NCI-H526 (cell line): ENCODE measurements around the gene INAVA.

Source experiments
- DNase-seq, 2 experiments: peaks; one replicate each; lab custom pipeline; 2025; lab: John Stamatoyannopoulos, UW

Gene INAVA

DNA sequence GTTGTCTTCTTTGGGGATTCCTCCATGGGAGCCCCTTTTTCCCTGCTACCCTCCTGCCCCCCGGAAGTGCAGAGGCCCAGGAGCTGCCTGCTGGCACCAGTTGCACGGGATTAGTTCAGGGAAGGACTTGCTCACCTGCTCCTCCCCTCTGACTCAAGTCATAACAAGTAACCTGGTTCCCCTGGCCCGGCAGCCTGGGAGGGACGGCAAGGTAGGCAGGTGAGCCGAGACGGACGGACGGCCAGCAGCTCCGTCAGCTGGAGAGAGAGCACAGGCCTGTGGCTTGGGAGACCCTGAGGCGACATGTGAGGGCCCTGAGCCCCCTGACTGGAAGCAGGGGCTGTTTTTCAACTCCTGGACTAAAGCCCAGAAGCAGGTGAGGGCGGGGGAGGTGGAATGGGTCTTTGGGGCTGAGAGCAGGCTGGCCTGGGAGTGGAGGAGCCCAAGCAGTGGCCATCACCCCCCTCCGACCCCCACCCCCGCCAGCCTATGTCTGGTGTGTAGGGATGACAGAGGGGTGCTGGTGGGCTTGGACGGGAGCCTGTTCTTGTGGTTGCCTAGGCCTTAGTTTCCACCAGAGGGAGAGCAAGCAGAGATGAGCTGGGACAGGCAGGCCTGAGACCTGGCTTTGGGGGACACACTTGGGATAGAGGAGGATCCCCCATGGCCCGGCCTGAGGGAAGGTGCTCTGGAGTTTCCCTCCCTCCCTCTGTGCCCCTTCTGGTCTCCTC, at the start of gene INAVA:
Gene INAVA, plus strand, starts transcription at position 189 of the 731 bp plus-strand sequence. CDS start 3,501 bp downstream, outside the sequence.
- DNase-seq, result peak in 1 of 2 experiments; percentile 6

DNA sequence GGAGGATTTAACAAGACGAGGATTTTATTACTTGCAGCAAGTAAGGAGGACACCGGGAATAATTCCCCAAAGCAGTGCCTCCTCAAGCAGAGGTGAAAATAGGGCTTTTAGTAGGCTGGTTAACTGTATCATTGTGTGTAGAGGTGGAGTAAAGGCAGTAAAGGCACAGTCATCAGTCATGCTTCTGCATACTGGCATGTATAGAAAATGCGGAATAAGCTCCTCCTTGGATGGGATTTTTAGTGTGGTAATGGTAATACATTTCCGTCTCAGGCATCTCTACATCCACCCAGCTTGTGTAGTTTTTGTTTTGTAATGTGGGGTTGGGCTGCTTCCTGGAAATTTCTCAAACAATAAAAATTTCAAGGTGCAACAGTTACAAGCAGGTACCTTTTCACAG, 49.3 kb upstream of the INAVA start:
- DNase-seq, result no peak

DNA sequence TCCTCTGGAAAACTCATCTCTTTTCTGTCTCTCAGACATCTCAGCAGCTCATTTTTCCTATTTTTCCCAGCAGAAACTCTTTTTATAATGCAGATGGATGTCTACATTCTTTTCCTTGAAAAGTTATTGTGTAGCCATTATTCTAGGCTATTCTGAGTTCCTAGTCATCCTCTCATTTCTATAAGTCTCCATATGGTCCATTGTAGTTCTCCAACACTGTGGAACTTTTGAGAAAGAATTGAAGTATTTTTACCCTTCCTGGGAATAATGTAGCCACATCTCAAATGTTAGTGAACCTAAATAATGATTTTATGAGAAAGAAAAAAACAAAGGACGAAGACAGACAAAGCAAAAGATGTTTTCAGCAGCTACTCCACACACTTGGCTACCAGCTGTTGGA, 48.3 kb upstream of the INAVA start:
- no peak for DNase-seq

GRCh38 chr1:200849430-200849829, 45.3 kb upstream of the INAVA start:
- DNase-seq, result no peak

- DNase-seq, result no peak
Observed at GRCh38 chr1:200850554-200850953, 44.1 kb upstream of the INAVA start.

- DNase-seq, result no peak
Observed at GRCh38 chr1:200856716-200857357, 37.9 kb upstream of the INAVA start.

GRCh38 chr1:200857804-200858203, 36.9 kb upstream of the INAVA start:
- no peak for DNase-seq

DNA sequence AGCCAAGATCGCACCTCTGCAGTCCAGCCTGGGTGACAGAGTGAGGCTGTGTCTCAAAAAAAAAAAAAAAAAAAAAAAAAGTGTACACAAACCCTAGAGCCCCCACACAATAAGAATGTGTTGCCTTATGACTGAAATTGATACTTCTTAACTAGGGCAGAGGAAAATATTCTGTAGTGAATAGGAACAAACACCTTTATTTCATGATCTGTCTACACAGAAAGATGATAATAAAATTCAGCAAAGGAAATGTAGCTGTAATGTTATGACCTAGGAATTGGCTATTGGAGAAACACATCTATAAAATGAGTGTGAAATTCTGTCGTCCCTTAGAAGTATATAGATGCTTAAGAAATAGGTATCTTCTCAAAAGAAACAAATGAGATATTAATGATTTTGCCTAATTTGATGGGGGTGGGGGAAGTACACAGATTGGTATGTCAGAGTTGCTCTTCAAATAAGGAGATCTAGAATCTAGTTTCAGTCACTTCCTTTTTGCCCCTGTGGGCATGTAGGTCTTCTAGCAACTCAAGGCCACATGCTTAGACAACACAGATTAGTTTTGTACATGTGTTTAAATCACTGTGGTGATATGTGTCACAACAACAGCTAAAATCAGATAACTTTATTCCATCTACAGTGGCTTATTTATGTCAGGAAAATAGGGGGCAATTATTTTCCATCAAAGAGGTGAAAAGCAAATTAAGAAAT, 32.6 kb upstream of the INAVA start:
- DNase-seq, result no peak

- no peak for DNase-seq
Observed at GRCh38 chr1:200862713-200863415, 31.8 kb upstream of the INAVA start.

DNA sequence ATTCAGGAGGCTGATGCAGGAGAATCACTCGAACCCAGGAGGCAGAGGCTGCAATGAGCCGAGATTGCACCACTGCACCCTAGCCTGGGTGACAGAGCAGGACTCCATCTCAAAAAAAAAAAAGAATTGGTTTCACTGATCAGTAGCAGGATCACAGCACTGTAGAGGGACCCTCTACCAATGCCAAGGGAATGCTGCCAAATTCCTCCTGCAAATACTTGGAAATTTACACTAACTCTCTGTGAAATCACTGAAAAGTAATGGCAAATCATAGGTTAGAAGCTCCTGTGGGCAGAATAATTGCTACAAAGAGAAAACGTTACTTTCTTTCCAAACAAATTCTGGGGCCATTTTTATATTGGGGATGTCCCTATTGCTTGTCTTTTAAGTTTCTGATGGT, 28.6 kb upstream of the INAVA start:
- DNase-seq, result no peak

DNA sequence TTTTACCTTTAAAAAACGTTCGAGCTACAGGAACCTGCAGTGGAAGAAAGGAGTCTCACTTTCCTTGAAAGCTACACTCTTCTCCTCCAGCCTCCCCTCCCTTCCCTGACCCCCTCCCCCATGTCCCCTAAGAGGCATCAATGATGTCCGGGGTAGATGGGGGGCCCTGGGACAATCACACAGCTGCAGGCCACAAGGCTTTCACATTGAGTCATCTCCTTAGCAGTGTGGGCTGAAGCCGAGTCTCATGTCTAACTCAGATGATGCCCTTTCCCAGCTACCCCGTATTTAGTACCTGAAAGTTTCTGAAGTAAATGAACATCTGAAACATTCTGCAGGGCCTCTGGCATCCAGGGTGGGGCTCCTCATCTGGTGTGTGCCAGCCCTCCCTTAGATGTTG, 28.2 kb upstream of the INAVA start:
- DNase-seq, result no peak

GRCh38 chr1:200867018-200867811, 27.5 kb upstream of the INAVA start:
- DNase-seq, result no peak

DNA sequence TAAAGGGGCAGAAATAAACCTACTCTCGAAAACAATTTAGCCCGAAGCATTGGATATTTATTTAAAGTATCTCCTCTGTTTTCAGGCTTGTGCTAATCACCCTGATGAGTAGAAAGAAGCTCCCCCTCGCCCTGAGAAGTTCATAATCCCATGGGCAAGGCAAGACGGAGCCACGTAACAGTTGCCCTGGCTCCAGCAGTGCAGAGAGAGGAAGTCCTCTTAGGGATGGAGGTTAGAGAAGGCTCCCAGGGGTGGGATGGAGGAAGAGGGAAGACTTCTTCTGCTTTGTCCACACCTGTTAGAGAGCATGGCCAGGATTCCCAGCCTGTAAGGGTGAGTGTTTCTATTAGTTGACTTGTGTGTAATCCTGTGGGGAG, 25.3 kb upstream of the INAVA start:
- no peak for DNase-seq

- no peak for DNase-seq
Observed at GRCh38 chr1:200869753-200870391, 24.8 kb upstream of the INAVA start.

DNA sequence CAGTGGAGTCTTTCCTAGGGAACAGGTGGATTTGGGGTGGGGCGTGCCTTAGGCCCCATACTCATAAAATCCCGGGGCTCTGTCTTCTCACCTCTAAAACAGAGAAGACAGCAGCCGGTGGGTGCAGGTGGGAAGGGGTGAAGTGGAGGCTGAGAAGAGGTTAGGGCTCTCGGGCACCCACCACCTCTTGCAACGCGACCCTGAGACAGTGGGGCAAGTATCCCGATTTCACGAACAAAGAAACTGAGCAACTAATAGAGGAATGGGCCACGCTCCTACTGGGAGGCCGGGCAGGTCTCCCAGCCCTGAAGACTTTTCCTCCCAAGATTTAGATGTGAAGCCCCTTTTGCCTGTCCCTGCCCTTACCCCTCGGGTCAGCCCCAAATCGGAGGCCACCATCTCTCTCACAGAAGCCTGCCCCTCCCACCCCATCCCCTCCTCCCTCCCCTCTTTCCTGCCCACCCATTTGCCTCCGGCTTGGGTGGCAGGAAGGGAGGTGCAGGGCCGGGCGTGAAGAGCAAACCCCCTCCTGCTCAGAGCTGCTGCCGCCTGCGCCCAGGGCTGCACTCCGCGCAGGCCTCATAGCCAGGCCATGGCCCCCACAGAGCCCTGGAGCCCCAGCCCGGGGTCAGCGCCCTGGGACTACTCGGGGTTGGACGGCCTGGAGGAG, 22.1 kb upstream of the INAVA start, which contains the start of gene GPR25:
Gene GPR25, plus strand, starts transcription at position 536 of the 670 bp plus-strand sequence. Its CDS starts 57 bp downstream, at position 593.
- DNase-seq, result no peak

- peak in 1 of 2 experiments; percentile 39 for DNase-seq
Observed at GRCh38 chr1:200873116-200873670, 21.5 kb upstream of the INAVA start.

- no peak for DNase-seq
Observed at GRCh38 chr1:200873671-200874397, 20.9 kb upstream of the INAVA start.

DNA sequence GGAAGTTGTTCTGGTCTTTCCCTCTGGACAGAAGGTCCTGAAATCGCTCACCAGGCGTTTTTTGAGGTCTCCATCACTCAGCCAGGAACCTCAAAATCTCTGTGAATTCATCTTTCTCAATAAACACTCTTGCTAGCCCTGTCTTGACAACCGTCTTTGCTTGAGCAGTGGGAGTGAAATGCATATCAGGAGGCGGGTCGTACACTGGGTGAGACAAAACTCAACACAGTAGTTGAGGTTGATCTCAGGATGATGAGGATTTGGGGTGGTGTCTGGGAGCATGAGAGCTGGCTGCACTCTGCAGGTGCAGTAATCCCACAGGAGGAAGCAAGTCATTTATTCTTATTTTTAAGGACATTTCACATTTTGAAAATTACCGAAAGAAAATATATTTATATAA, 20.0 kb upstream of the INAVA start:
- no peak for DNase-seq

GRCh38 chr1:200875416-200875815, 19.3 kb upstream of the INAVA start:
- DNase-seq, result no peak
